Measurements from ENCODE around the gene TRIM27.

GRCh38 chr6:28943223-28943556 is 19.4 kb upstream of the TRIM27 start:
- TF ChIP-seq CTCF (IDR thresholded peaks at IDR 0.05; ENCODE audit: borderline replicate concordance, extremely low read depth, low read length, poor library complexity, severe bottlenecking) = no peak
- TF ChIP-seq EZH2 (IDR thresholded peaks at IDR 0.05; ENCODE audit: borderline replicate concordance, low read depth, low read length, severe bottlenecking) = no peak
